Keratinocyte (primary cell): ENCODE results near the gene PRAMEF20. TPM values are rescaled to one million over a fixed set of nuclear protein-coding genes. Genes with fewer than 3 reads are reported as not detected.
"Not testable (repeated sequence)": the region's sequence is repeated elsewhere in the genome, so short reads cannot be mapped to it uniquely, and the experiment has no call there.

Experiments
- DNase-seq: peaks from one replicate; pipeline ENCODE4 v3.0.0-alpha.2; 2011; ENCODE audit warnings: low read depth, missing footprints, low spot score
- FAIRE-seq: peaks from 2 replicates; lab custom pipeline; 2011; peaks lifted over from hg19 to GRCh38; lab: Jason Lieb, UNC
- H2AFZ ChIP-seq: 2 replicates; pipeline ENCODE4 v1.6.0; 2012; ENCODE audit warnings: low read length, control low read depth, inconsistent platforms; ENCODE audit not compliant: control insufficient read depth
- H3K27ac ChIP-seq: 2 replicates; pipeline ENCODE4 v1.5.1; 2011; ENCODE audit warnings: low read length; ENCODE audit not compliant: control insufficient read depth, insufficient read depth
- H3K27me3 ChIP-seq: 3 replicates; pipeline ENCODE4 v1.6.0; 2011; ENCODE audit warnings: low read length; ENCODE audit not compliant: control insufficient read depth, insufficient read depth; ENCODE audit errors: extremely low read depth
- H3K36me3 ChIP-seq, 2 experiments: 2 replicates in 1 of 2; 3 replicates in 1 of 2; pipeline ENCODE4 v1.5.1; 2011; ENCODE audit warnings: low read length in 2 of 2, mild to moderate bottlenecking in 1 of 2; ENCODE audit not compliant: control insufficient read depth in 2 of 2, insufficient read depth in 2 of 2; ENCODE audit errors: extremely low read depth in 1 of 2
- H3K4me1 ChIP-seq: 3 replicates; pipeline ENCODE4 v1.5.1; 2011; ENCODE audit warnings: low read length; ENCODE audit not compliant: control insufficient read depth, insufficient read depth; ENCODE audit errors: extremely low read depth
- H3K4me2 ChIP-seq: 3 replicates; pipeline ENCODE4 v1.6.0; 2011; ENCODE audit warnings: low read depth, low read length; ENCODE audit not compliant: control insufficient read depth, insufficient read depth; ENCODE audit errors: extremely low read depth
- H3K4me3 ChIP-seq, 3 experiments: fragments of 200-600 bp in 1 of 3; sonication (generic) in 1 of 3; 2 replicates in 2 of 3; 3 replicates in 1 of 3; pipeline ENCODE4 v1.5.1; 2011 to 2016; ENCODE audit warnings: low read length in 3 of 3, mild to moderate bottlenecking in 3 of 3, control low read depth in 2 of 3, inconsistent platforms in 1 of 3, low read depth in 1 of 3, mixed read lengths in 1 of 3, mixed run types in 1 of 3, moderate library complexity in 1 of 3; ENCODE audit not compliant: control insufficient read depth in 2 of 3, insufficient read depth in 2 of 3; ENCODE audit errors: extremely low read depth in 1 of 3
- H3K79me2 ChIP-seq: 2 replicates; pipeline ENCODE4 v1.6.0; 2012; ENCODE audit warnings: low read length; ENCODE audit not compliant: control insufficient read depth, insufficient read depth
- H3K9ac ChIP-seq: 3 replicates; pipeline ENCODE4 v1.6.0; 2011; ENCODE audit warnings: low read length; ENCODE audit not compliant: control insufficient read depth, insufficient read depth; ENCODE audit errors: extremely low read depth
- H3K9me1 ChIP-seq: 3 replicates; pipeline ENCODE4 v1.6.0; 2011; ENCODE audit warnings: low read length; ENCODE audit not compliant: control insufficient read depth, insufficient read depth; ENCODE audit errors: extremely low read depth
- H3K9me3 ChIP-seq: 2 replicates; pipeline ENCODE4 v1.5.1; 2012; ENCODE audit warnings: low read depth, low read length; ENCODE audit not compliant: control insufficient read depth
- H4K20me1 ChIP-seq: 3 replicates; pipeline ENCODE4 v1.6.0; 2011; ENCODE audit warnings: low read length; ENCODE audit not compliant: control insufficient read depth, insufficient read depth; ENCODE audit errors: extremely low read depth
- dilution Hi-C: fragments of 300-500 bp; cut with MboI; formaldehyde crosslinking; loops from one replicate; pipeline ENCODE4 v1.7.0; 2020; ENCODE audit warnings: low sequenced_read_pairs; ENCODE audit not compliant: extremely low pct_ligation_motif_present
- polyA plus RNA-seq, 5 experiments: library from polyadenylated mRNA; depleted of rRNA in 3 of 5; stranded (reverse) in 3 of 5; stranded (forward) in 1 of 5; unstranded in 1 of 5; fragments of >200 nt; gene quantifications; 1 replicate in 1 of 5; 2 replicates in 3 of 5; 3 replicates in 1 of 5; pipeline versions ENCODE4 v1.2.1 to v1.2.3, GENCODE V29; 2011 to 2012; ENCODE audit warnings: missing spikeins in 2 of 5, low read depth in 1 of 5, low replicate concordance in 1 of 5
- TF ChIP-seq, protein P1 (sequence below), 3 experiments: IDR thresholded peaks in 1 of 3; conservative IDR thresholded peaks in 1 of 3; optimal IDR thresholded peaks in 1 of 3; 2 replicates in 2 of 3; 3 replicates in 1 of 3; pipeline versions ENCODE3 to v1.5.1; 2011; ENCODE audit warnings: low read length in 3 of 3, mild to moderate bottlenecking in 3 of 3, moderate library complexity in 2 of 3, control low read depth in 1 of 3, inconsistent platforms in 1 of 3; ENCODE audit not compliant: insufficient read depth in 2 of 3; ENCODE audit errors: extremely low read depth in 1 of 3

PRAMEF20 gene
- polyA plus RNA-seq, 1 donor (not counting 4 experiments of a cell fraction or from before 2014, with no cell fraction given): not detected

DNA sequence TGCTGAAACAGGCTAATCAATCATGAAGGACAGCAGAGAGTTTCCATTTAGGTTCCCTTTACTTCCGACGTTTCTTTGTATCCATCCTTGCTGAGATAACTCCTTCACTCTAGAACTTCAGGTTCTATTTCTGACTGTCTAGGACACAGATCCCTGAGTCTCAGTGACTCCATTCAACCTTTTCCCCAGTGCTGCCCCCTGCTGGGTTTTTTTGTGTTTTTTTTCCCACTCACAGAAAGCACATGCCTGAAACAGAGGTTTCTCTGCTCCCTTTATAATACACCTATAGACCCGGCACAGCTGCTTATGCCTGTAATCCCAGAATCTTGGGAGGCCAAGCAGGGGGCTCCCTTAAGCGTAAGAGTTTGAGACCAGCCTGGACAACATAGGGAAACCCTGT is 41.7 kb upstream of the PRAMEF20 start:
- H3K27ac ChIP-seq, H3K9me3 ChIP-seq, FAIRE-seq, H4K20me1 ChIP-seq, H3K36me3 ChIP-seq, H3K4me3 ChIP-seq, H3K9ac ChIP-seq, H3K4me1 ChIP-seq, H3K79me2 ChIP-seq, DNase-seq, H3K27me3 ChIP-seq, H2AFZ ChIP-seq, dilution Hi-C loops, H3K9me1 ChIP-seq, H3K4me2 ChIP-seq: not testable (repeated sequence)
- TF ChIP-seq, protein P1, sequence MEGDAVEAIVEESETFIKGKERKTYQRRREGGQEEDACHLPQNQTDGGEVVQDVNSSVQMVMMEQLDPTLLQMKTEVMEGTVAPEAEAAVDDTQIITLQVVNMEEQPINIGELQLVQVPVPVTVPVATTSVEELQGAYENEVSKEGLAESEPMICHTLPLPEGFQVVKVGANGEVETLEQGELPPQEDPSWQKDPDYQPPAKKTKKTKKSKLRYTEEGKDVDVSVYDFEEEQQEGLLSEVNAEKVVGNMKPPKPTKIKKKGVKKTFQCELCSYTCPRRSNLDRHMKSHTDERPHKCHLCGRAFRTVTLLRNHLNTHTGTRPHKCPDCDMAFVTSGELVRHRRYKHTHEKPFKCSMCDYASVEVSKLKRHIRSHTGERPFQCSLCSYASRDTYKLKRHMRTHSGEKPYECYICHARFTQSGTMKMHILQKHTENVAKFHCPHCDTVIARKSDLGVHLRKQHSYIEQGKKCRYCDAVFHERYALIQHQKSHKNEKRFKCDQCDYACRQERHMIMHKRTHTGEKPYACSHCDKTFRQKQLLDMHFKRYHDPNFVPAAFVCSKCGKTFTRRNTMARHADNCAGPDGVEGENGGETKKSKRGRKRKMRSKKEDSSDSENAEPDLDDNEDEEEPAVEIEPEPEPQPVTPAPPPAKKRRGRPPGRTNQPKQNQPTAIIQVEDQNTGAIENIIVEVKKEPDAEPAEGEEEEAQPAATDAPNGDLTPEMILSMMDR (optimal IDR thresholded peaks at IDR 0.05 in 1 of 3, IDR thresholded peaks at IDR 0.05 in 1 of 3, conservative IDR thresholded peaks at IDR 0.05 in 1 of 3; ENCODE audit: extremely low read depth in 1 of 3, insufficient read depth in 2 of 3, low read length in 3 of 3): peak in 1 of 3 experiments; percentile 8

DNA sequence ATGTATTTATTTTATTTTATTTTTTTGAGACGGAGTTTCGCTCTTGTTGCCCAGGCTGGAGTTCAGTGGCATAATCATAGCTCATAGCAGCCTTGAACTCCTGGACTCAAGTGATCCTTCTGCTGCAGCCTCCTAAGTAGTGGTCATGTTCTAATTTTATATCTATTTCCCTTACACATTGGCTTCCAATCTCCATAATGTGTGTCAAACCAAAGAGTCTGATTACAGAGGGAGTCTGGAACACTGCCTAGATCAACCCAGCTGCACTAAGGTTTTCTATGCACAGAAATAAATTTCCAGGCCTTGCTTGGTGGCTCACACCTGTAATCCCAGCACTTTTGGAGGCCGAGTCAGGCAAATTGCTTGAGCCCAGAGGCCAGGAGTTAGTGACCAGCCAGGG is 31.3 kb upstream of the PRAMEF20 start:
- H3K36me3 ChIP-seq, H2AFZ ChIP-seq, H3K27me3 ChIP-seq, H3K79me2 ChIP-seq, FAIRE-seq, H3K4me2 ChIP-seq, H3K9me1 ChIP-seq, H3K4me3 ChIP-seq, H3K9me3 ChIP-seq, dilution Hi-C loops, H3K9ac ChIP-seq, H3K27ac ChIP-seq, H4K20me1 ChIP-seq, DNase-seq, H3K4me1 ChIP-seq: not testable (repeated sequence)

DNA sequence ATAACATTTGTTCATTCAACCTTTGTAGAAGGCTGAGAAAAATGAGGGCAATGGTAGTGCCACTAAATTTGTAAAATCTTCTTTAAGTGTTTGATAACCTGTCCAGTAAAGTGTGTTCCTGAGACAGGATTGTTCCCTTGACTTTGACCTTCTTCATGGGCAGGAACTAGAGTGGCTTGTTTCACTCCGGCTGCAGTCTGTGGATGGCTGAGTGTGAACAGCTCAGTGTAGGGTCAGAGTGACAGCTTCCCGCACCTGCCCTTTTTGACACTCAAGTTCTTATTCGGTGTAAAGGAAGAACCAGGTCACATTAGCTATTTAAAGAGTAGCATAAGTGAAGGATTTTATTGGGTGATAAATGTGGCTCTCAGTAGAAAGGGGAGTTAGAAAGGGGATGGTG is 29.9 kb upstream of the PRAMEF20 start:
- H3K9me1 ChIP-seq, H3K9me3 ChIP-seq, H2AFZ ChIP-seq, H3K27me3 ChIP-seq, H3K4me1 ChIP-seq, H3K27ac ChIP-seq, H3K79me2 ChIP-seq, FAIRE-seq, H3K4me2 ChIP-seq, H3K4me3 ChIP-seq, DNase-seq, H3K9ac ChIP-seq, dilution Hi-C loops, H3K36me3 ChIP-seq, H4K20me1 ChIP-seq: not testable (repeated sequence)

DNA sequence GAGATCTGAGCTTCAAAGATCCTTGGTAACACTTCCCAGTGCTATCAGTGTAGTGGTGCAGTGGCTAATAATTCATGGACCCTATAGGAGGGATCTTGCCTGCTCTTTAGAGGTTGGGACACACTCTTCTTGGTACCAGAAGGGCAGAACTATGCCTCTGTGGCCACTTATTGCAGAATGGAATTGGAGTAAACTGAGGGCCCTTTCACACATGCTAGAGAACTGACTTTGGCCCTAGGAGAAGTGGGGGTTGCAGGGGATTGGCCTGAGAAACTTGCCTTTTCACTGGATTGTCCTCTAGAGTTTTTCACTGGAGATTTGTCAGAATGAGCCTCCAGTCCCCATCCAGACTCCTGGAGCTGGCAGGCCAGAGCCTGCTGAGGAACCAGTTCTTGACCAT is 20.9 kb upstream of the PRAMEF20 start, which contains the start of gene PRAMEF17:
PRAMEF17 (plus strand) TSS at position 301 of the 400 bp plus-strand sequence; CDS start at position 327, 26 bp downstream.
- H3K27ac ChIP-seq, H3K4me2 ChIP-seq, H3K4me1 ChIP-seq, H2AFZ ChIP-seq, H3K9me3 ChIP-seq, H3K9ac ChIP-seq, H3K9me1 ChIP-seq, H3K36me3 ChIP-seq, FAIRE-seq, H3K4me3 ChIP-seq, H4K20me1 ChIP-seq, dilution Hi-C loops, H3K79me2 ChIP-seq, DNase-seq, H3K27me3 ChIP-seq: not testable (repeated sequence)
